HEK293T (cell line): Measurements from ENCODE around the gene DNAH10.
"Not testable (repeated sequence)": the region's sequence is repeated elsewhere in the genome, so short reads cannot be mapped to it uniquely, and the experiment has no call there.

Experiments used
- BHLHE40 ChIP-seq: fragments of 450-650 bp; IDR thresholded peaks from 2 replicates; pipeline ENCODE4 v1.6.1; 2016; ENCODE audit warnings: mild to moderate bottlenecking, moderate library complexity, borderline replicate concordance
- CTBP1 ChIP-seq: fragments of 450-650 bp; IDR thresholded peaks from 2 replicates; pipeline ENCODE4 v1.6.1; 2016; ENCODE audit warnings: borderline replicate concordance
- ELF4 ChIP-seq: fragments of 450-650 bp; IDR thresholded peaks from 2 replicates; pipeline ENCODE4 v1.6.1; 2017; ENCODE audit warnings: antibody characterized with exemption
- FOXA1 ChIP-seq: fragments of 450-650 bp; IDR thresholded peaks from 2 replicates; pipeline ENCODE4 v1.6.1; 2016; ENCODE audit warnings: mild to moderate bottlenecking
- FOXK2 ChIP-seq: fragments of 450-650 bp; IDR thresholded peaks from 2 replicates; pipeline ENCODE4 v1.6.1; 2016; ENCODE audit warnings: mild to moderate bottlenecking
- FOXM1 ChIP-seq: fragments of 450-650 bp; IDR thresholded peaks from 2 replicates; pipeline ENCODE4 v1.6.1; 2017; ENCODE audit warnings: mild to moderate bottlenecking, borderline replicate concordance
- NFRKB ChIP-seq: fragments of 450-650 bp; IDR thresholded peaks from 2 replicates; pipeline ENCODE4 v1.6.1; 2016; ENCODE audit warnings: mild to moderate bottlenecking, moderate library complexity
- PKNOX1 ChIP-seq: fragments of 450-650 bp; IDR thresholded peaks from 2 replicates; pipeline ENCODE4 v1.6.1; 2016
- SP1 ChIP-seq: fragments of 450-650 bp; IDR thresholded peaks from 2 replicates; pipeline ENCODE4 v1.6.1; 2017
- SUZ12 ChIP-seq: fragments of 450-650 bp; IDR thresholded peaks from 2 replicates; pipeline ENCODE4 v1.6.1; 2016; ENCODE audit warnings: mild to moderate bottlenecking
- TARDBP ChIP-seq: fragments of 450-650 bp; IDR thresholded peaks from 2 replicates; pipeline ENCODE4 v1.6.1; 2016
- ZNF384 ChIP-seq: fragments of 450-650 bp; IDR thresholded peaks from 2 replicates; pipeline ENCODE4 v1.6.1; 2016

GRCh38 chr12:123947531-123947930 is 185.4 kb downstream of the DNAH10 start:
- not testable (repeated sequence) for TF ChIP-seq ZNF384, FOXM1, NFRKB, FOXA1, SP1, ELF4, SUZ12, PKNOX1, FOXK2, TARDBP, BHLHE40, CTBP1
